Mucosa of descending colon (tissue), 3 donors: Measurements from ENCODE around the gene TGFBR2. TPM values are rescaled to one million over a fixed set of nuclear protein-coding genes. Genes with fewer than 3 reads are reported as not detected.

Source experiments
- ATAC-seq: fragments of 200-7000 bp; cut with Tn5 transposase; one replicate; pipeline ENCODE4 v1.9.1; 2020; ENCODE audit warnings: mild to moderate bottlenecking, moderate library complexity
- DNase-seq, 3 donors: peaks; one replicate each; pipeline ENCODE4 v3.0.0-alpha.2; 2020
- H3K36me3 ChIP-seq: fragments of 200-600 bp; one replicate; pipeline ENCODE4 v1.8.0; 2021; ENCODE audit warnings: low read depth, mild to moderate bottlenecking
- H3K4me1 ChIP-seq: fragments of 200-600 bp; one replicate; pipeline ENCODE4 v1.8.0; 2021; ENCODE audit warnings: low read depth, mild to moderate bottlenecking
- H3K4me3 ChIP-seq: fragments of 200-600 bp; one replicate; pipeline ENCODE4 v1.8.0; 2021; ENCODE audit warnings: mild to moderate bottlenecking
- H3K9me3 ChIP-seq: fragments of 200-600 bp; one replicate; pipeline ENCODE4 v1.8.0; 2021; ENCODE audit warnings: mild to moderate bottlenecking
- intact Hi-C, 2 donors: fragments of 100-400 bp; cut with DNase I in 1 of 2; cut with micrococcal nuclease in 1 of 2; formaldehyde crosslinking; loops; one replicate each; pipeline versions ENCODE4 v1.11.0 to v1.11.1; 2022; cut with DNase I, micrococcal nuclease
- total RNA-seq, 3 donors: library from RNA; stranded (reverse); fragmentation: NEBNext Ultra II Directional in 2 of 3; extraction: Animal tissue kit (Norgen Biotek cat#: 25700) in 2 of 3; gene quantifications; one replicate each; pipeline versions ENCODE4 v1.2.1 to v1.2.4, GENCODE V29; 2021 to 2023
- TF ChIP-seq, protein P1 (sequence below): fragments of 200-600 bp; IDR thresholded peaks from one replicate; pipeline ENCODE4 v1.8.0; 2022; ENCODE audit warnings: antibody characterized with exemption, mild to moderate bottlenecking
- donor health status: DM: no; HTN: no; CAD: no; lungs with moderate emphysema.
- donor health status: DM: no; HTN: no; CAD: no.
- donor health status: DM: no; HTN: yes; CAD: no.

Gene TGFBR2
- total RNA-seq, 3 donors from 2014 or later = 39.0 to 134 (median 71.4) TPM

- Histone ChIP-seq H3K4me3 (no peak overlapping the region), H3K36me3 (no peaks in the 10 kb centered on the region), H3K9me3 (no peaks in the 10 kb centered on the region), H3K4me1 (peaks cover 37% of the 10 kb centered on the region)
- ATAC-seq (no peak), DNase-seq (no peak)
- TF ChIP-seq, protein P1, sequence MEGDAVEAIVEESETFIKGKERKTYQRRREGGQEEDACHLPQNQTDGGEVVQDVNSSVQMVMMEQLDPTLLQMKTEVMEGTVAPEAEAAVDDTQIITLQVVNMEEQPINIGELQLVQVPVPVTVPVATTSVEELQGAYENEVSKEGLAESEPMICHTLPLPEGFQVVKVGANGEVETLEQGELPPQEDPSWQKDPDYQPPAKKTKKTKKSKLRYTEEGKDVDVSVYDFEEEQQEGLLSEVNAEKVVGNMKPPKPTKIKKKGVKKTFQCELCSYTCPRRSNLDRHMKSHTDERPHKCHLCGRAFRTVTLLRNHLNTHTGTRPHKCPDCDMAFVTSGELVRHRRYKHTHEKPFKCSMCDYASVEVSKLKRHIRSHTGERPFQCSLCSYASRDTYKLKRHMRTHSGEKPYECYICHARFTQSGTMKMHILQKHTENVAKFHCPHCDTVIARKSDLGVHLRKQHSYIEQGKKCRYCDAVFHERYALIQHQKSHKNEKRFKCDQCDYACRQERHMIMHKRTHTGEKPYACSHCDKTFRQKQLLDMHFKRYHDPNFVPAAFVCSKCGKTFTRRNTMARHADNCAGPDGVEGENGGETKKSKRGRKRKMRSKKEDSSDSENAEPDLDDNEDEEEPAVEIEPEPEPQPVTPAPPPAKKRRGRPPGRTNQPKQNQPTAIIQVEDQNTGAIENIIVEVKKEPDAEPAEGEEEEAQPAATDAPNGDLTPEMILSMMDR = no peak
- intact Hi-C loops = no loop called here
These were observed 24.0 kb downstream of the TGFBR2 start for GRCh38 chr3:30630238-30631030.

DNA sequence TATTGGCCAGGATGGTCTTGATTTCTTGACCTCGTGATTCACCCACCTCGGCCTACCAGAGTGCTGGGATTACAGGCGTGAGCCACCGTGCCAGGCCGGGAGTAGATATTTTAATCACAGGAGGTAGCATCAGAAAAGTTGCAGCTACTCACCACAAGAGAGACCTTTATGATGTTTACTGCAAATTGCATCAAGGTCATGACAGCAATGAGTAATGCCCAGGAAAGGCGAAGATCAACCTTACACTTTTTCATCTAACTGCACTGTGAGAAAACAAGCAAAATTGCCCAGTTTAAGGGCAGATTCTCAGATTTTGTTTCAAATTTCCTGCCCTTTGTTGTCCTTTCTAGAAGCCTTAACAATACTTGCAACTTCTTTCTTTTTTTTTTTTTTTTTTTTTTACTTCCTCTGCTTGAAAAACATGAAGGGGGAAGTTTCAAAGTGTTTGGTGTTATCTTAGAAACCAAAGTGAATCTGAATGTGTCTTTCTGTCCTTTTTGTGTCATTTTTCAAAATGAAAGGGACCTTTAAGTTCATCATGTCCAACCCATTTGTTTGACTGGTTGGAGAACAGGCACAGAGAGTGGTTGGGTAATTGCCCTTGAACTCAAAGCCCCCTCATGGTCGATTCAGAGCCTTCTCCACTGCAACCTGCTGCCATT is 25.0 kb downstream of the TGFBR2 start:
- ATAC-seq (peak; percentile 62), DNase-seq (peak in 1 of 3 donors; percentile 33)
- TF ChIP-seq, protein P1 = no peak
- Histone ChIP-seq H3K4me3 (no peak overlapping the region), H3K36me3 (no peaks in the 10 kb centered on the region), H3K4me1 (peaks cover 35% of the 10 kb centered on the region), H3K9me3 (no peaks in the 10 kb centered on the region)
- intact Hi-C loops = no loop called here

- TF ChIP-seq, protein P1 = no peak
- intact Hi-C loops = no loop called here
- H3K4me3 ChIP-seq = no peak overlapping the region
- no peaks in the 10 kb centered on the region for H3K36me3 ChIP-seq
- H3K4me1 ChIP-seq = peaks cover 32% of the 10 kb centered on the region
- DNase-seq = no peak
- no peak for ATAC-seq
- H3K9me3 ChIP-seq = no peaks in the 10 kb centered on the region
These were observed 25.7 kb downstream of the TGFBR2 start for GRCh38 chr3:30632065-30632464.

- H3K4me3 ChIP-seq = no peak overlapping the region
- ATAC-seq = no peak
- no peaks in the 10 kb centered on the region for H3K36me3 ChIP-seq
- peaks cover 32% of the 10 kb centered on the region for H3K4me1 ChIP-seq
- TF ChIP-seq, protein P1 = no peak
- intact Hi-C loops = no loop called here
- H3K9me3 ChIP-seq = no peaks in the 10 kb centered on the region
- DNase-seq = no peak
These were observed 26.1 kb downstream of the TGFBR2 start for GRCh38 chr3:30632521-30632920.

- TF ChIP-seq, protein P1 = no peak
- Histone ChIP-seq H3K4me3 (no peak overlapping the region), H3K4me1 (peaks cover 26% of the 10 kb centered on the region), H3K9me3 (no peaks in the 10 kb centered on the region), H3K36me3 (no peaks in the 10 kb centered on the region)
- intact Hi-C loops = no loop called here
- ATAC-seq (no peak), DNase-seq (no peak)
These were observed 27.3 kb downstream of the TGFBR2 start for GRCh38 chr3:30633718-30634117.
